B cell (primary cell): ENCODE data around the gene KPNA3.

ENCODE experiments used
- CTCF ChIP-seq: fragments of 200-600 bp; IDR thresholded peaks from one replicate; pipeline ENCODE4 v1.8.0; 2022; ENCODE audit warnings: antibody characterized with exemption, mild to moderate bottlenecking
- EZH2 ChIP-seq: IDR thresholded peaks from 2 replicates; pipeline ENCODE4 v1.6.1; 2012; ENCODE audit warnings: borderline replicate concordance, low read depth, mild to moderate bottlenecking, moderate library complexity, low read length; ENCODE audit not compliant: insufficient read depth, poor library complexity, severe bottlenecking

GRCh38 chr13:49792550-49793324 lies at the start of gene KPNA3:
- TF ChIP-seq CTCF, result no peak
- TF ChIP-seq EZH2, result no peak
